Astrocyte (in vitro differentiated cells and primary cell): Measurements from ENCODE around the gene SLC66A1.

Source experiments
- EZH2 ChIP-seq: IDR thresholded peaks from 2 replicates; pipeline ENCODE4 v1.6.1; 2012; ENCODE audit warnings: mild to moderate bottlenecking, low read length, inconsistent platforms; ENCODE audit not compliant: insufficient read depth
- TF ChIP-seq, protein P1 (sequence below): IDR thresholded peaks from 2 replicates; pipeline ENCODE4 v1.5.1; 2011; ENCODE audit warnings: low read depth, mild to moderate bottlenecking, inconsistent platforms, low read length, moderate library complexity; ENCODE audit not compliant: insufficient read depth

GRCh38 chr1:19340387-19340937 is 28.3 kb downstream of the SLC66A1 start:
- TF ChIP-seq, protein P1, sequence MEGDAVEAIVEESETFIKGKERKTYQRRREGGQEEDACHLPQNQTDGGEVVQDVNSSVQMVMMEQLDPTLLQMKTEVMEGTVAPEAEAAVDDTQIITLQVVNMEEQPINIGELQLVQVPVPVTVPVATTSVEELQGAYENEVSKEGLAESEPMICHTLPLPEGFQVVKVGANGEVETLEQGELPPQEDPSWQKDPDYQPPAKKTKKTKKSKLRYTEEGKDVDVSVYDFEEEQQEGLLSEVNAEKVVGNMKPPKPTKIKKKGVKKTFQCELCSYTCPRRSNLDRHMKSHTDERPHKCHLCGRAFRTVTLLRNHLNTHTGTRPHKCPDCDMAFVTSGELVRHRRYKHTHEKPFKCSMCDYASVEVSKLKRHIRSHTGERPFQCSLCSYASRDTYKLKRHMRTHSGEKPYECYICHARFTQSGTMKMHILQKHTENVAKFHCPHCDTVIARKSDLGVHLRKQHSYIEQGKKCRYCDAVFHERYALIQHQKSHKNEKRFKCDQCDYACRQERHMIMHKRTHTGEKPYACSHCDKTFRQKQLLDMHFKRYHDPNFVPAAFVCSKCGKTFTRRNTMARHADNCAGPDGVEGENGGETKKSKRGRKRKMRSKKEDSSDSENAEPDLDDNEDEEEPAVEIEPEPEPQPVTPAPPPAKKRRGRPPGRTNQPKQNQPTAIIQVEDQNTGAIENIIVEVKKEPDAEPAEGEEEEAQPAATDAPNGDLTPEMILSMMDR: no peak
- TF ChIP-seq EZH2: no peak
